Measurements from ENCODE around the gene NFAT5.
"Not testable (repeated sequence)": the region's sequence is repeated elsewhere in the genome, so short reads cannot be mapped to it uniquely, and the experiment has no call there.

Gene NFAT5

GRCh38 chr16:69564845-69565670 lies 708 bp upstream of the NFAT5 start:
- Mint-ChIP-seq H3K4me1 (ENCODE audit: low read depth) (peaks cover 58% of the 10 kb centered on the region), H3K27me3 (no peaks in the 10 kb centered on the region), H3K36me3 (ENCODE audit: low read depth) (peaks cover 42% of the 10 kb centered on the region), H3K27ac (peak overlapping the region; percentile 100), H3K4me3 (peak overlapping the region; percentile 86), H3K9me3 (no peaks in the 10 kb centered on the region)
- DNase-seq, result no peak

- Mint-ChIP-seq H3K4me1 (ENCODE audit: low read depth) (peaks cover 58% of the 10 kb centered on the region), H3K27me3 (no peaks in the 10 kb centered on the region), H3K9me3 (no peaks in the 10 kb centered on the region), H3K36me3 (ENCODE audit: low read depth) (peaks cover 49% of the 10 kb centered on the region), H3K4me3 (peak overlapping the region; percentile 99), H3K27ac (peak overlapping the region; percentile 99)
- DNase-seq, result no peak
Observed at GRCh38 chr16:69566240-69566980, 644 bp downstream of the NFAT5 start.

GRCh38 chr16:69566981-69567680 lies 1.4 kb downstream of the NFAT5 start:
- Mint-ChIP-seq H3K4me3 (peak overlapping the region; percentile 99), H3K4me1 (ENCODE audit: low read depth) (peaks cover 55% of the 10 kb centered on the region), H3K36me3 (ENCODE audit: low read depth) (peaks cover 53% of the 10 kb centered on the region), H3K9me3 (no peaks in the 10 kb centered on the region), H3K27ac (peak overlapping the region; percentile 99), H3K27me3 (no peaks in the 10 kb centered on the region)
- peak; percentile 41 for DNase-seq

GRCh38 chr16:69568676-69569075 lies 2.9 kb downstream of the NFAT5 start:
- no peak for DNase-seq
- Mint-ChIP-seq H3K9me3 (no peaks in the 10 kb centered on the region), H3K4me1 (ENCODE audit: low read depth) (peaks cover 48% of the 10 kb centered on the region), H3K4me3 (peak overlapping the region; percentile 99), H3K36me3 (ENCODE audit: low read depth) (peaks cover 59% of the 10 kb centered on the region), H3K27me3 (no peaks in the 10 kb centered on the region), H3K27ac (peak overlapping the region; percentile 55)

- not testable (repeated sequence) for DNase-seq, H3K4me3 Mint-ChIP-seq, H3K9me3 Mint-ChIP-seq, H3K27me3 Mint-ChIP-seq, H3K27ac Mint-ChIP-seq
- peaks cover 57% of the 10 kb centered on the region for H3K36me3 Mint-ChIP-seq (ENCODE audit: low read depth)
- H3K4me1 Mint-ChIP-seq (ENCODE audit: low read depth), result peaks cover 44% of the 10 kb centered on the region
Observed at GRCh38 chr16:69578771-69579170, 13.0 kb downstream of the NFAT5 start.

GRCh38 chr16:69579783-69580481 lies 14.2 kb downstream of the NFAT5 start:
- Mint-ChIP-seq H3K27ac (no peak overlapping the region), H3K4me3 (no peak overlapping the region), H3K36me3 (ENCODE audit: low read depth) (peaks cover 54% of the 10 kb centered on the region), H3K27me3 (no peaks in the 10 kb centered on the region), H3K4me1 (ENCODE audit: low read depth) (peaks cover 43% of the 10 kb centered on the region), H3K9me3 (no peaks in the 10 kb centered on the region)
- no peak for DNase-seq

- no peak overlapping the region for H3K4me3 Mint-ChIP-seq
- peak overlapping the region; percentile 86 for H3K27ac Mint-ChIP-seq
- peaks cover 61% of the 10 kb centered on the region for H3K36me3 Mint-ChIP-seq (ENCODE audit: low read depth)
- H3K4me1 Mint-ChIP-seq (ENCODE audit: low read depth), result peaks cover 51% of the 10 kb centered on the region
- H3K9me3 Mint-ChIP-seq, result no peaks in the 10 kb centered on the region
- H3K27me3 Mint-ChIP-seq, result no peaks in the 10 kb centered on the region
- DNase-seq, result no peak
Observed at GRCh38 chr16:69581297-69581696, 15.5 kb downstream of the NFAT5 start.

GRCh38 chr16:69584493-69584892 lies 18.7 kb downstream of the NFAT5 start:
- DNase-seq, H3K9me3 Mint-ChIP-seq, H3K27ac Mint-ChIP-seq, H3K4me3 Mint-ChIP-seq, H3K27me3 Mint-ChIP-seq: not testable (repeated sequence)
- Mint-ChIP-seq H3K36me3 (ENCODE audit: low read depth) (peaks cover 63% of the 10 kb centered on the region), H3K4me1 (ENCODE audit: low read depth) (peaks cover 53% of the 10 kb centered on the region)

GRCh38 chr16:69589434-69590269 lies 23.9 kb downstream of the NFAT5 start:
- Mint-ChIP-seq H3K9me3 (no peaks in the 10 kb centered on the region), H3K27ac (peak overlapping the region; percentile 87), H3K36me3 (ENCODE audit: low read depth) (peaks cover 75% of the 10 kb centered on the region), H3K4me1 (ENCODE audit: low read depth) (peaks cover 60% of the 10 kb centered on the region), H3K27me3 (no peaks in the 10 kb centered on the region), H3K4me3 (no peak overlapping the region)
- DNase-seq, result no peak

- H3K27ac Mint-ChIP-seq, result no peak overlapping the region
- H3K36me3 Mint-ChIP-seq (ENCODE audit: low read depth), result peaks cover 73% of the 10 kb centered on the region
- H3K27me3 Mint-ChIP-seq, result no peaks in the 10 kb centered on the region
- peaks cover 65% of the 10 kb centered on the region for H3K4me1 Mint-ChIP-seq (ENCODE audit: low read depth)
- DNase-seq, result no peak
- no peaks in the 10 kb centered on the region for H3K9me3 Mint-ChIP-seq
- no peak overlapping the region for H3K4me3 Mint-ChIP-seq
Observed at GRCh38 chr16:69590590-69590989, 24.8 kb downstream of the NFAT5 start.

- Mint-ChIP-seq H3K9me3 (no peaks in the 10 kb centered on the region), H3K4me1 (ENCODE audit: low read depth) (peaks cover 60% of the 10 kb centered on the region), H3K36me3 (ENCODE audit: low read depth) (peaks cover 52% of the 10 kb centered on the region), H3K4me3 (no peak overlapping the region), H3K27me3 (no peaks in the 10 kb centered on the region), H3K27ac (no peak overlapping the region)
- DNase-seq, result no peak
Observed at GRCh38 chr16:69593751-69594255, 28.0 kb downstream of the NFAT5 start.

GRCh38 chr16:69595127-69596036 lies 29.6 kb downstream of the NFAT5 start:
- peaks cover 59% of the 10 kb centered on the region for H3K4me1 Mint-ChIP-seq (ENCODE audit: low read depth)
- H3K27ac Mint-ChIP-seq, result peak overlapping the region; percentile 30
- peaks cover 43% of the 10 kb centered on the region for H3K36me3 Mint-ChIP-seq (ENCODE audit: low read depth)
- H3K27me3 Mint-ChIP-seq, result no peaks in the 10 kb centered on the region
- no peak for DNase-seq
- H3K4me3 Mint-ChIP-seq, result no peak overlapping the region
- no peaks in the 10 kb centered on the region for H3K9me3 Mint-ChIP-seq
